Colonic mucosa (tissue), 4 donors: ENCODE data around the gene DUSP23. TPM values are rescaled to one million over a fixed set of nuclear protein-coding genes. Genes with fewer than 3 reads are reported as not detected.
A peak's percentile ranks its signal among the peaks of the same experiment; 100 is the strongest.

Source experiments
- DNase-seq: peaks from one replicate; pipeline ENCODE4 v3.0.0-alpha.2; 2020
- H3K27ac ChIP-seq: fragments of 200-600 bp; one replicate; pipeline ENCODE4 v1.8.0; 2021
- H3K27me3 ChIP-seq: fragments of 200-600 bp; one replicate; pipeline ENCODE4 v1.8.0; 2021
- H3K36me3 ChIP-seq: fragments of 200-600 bp; one replicate; pipeline ENCODE4 v1.8.0; 2021
- H3K4me1 ChIP-seq: fragments of 200-600 bp; one replicate; pipeline ENCODE4 v1.8.0; 2021; ENCODE audit warnings: mild to moderate bottlenecking
- H3K4me3 ChIP-seq: fragments of 200-600 bp; one replicate; pipeline ENCODE4 v1.8.0; 2021
- H3K9ac ChIP-seq, 2 donors: one replicate each; pipeline ENCODE4 v1.7.0; 2013; ENCODE audit warnings: control low read depth in 2 of 2, low read depth in 2 of 2, low read length in 2 of 2
- H3K9me3 ChIP-seq: fragments of 200-600 bp; one replicate; pipeline ENCODE4 v1.8.0; 2021
- CTCF ChIP-seq: fragments of 200-600 bp; IDR thresholded peaks from one replicate; pipeline ENCODE4 v1.8.0; 2022; ENCODE audit warnings: antibody characterized with exemption, mild to moderate bottlenecking
- intact Hi-C: fragments of 100-400 bp; cut with DNase I; formaldehyde crosslinking; loops from one replicate; pipeline ENCODE4 v1.14.1; 2022
- total RNA-seq, 2 donors: library from RNA; stranded (reverse); fragmentation: NEBNext Ultra II Directional in 1 of 2; extraction: Animal tissue kit (Norgen Biotek cat#: 25700) in 1 of 2; gene quantifications; one replicate each; pipeline ENCODE4 v1.2.1, GENCODE V29; 2021
- donor health status: healthy.
- donor health status: DM: no; HTN: no; CAD: no.
- donor health status: DM: no; HTN: no; CAD: no.

The DUSP23 gene
- total RNA-seq, 2 donors from 2014 or later: 43.3 to 50.4 TPM

- Histone ChIP-seq H3K27me3 (no peaks in the 10 kb centered on the region), H3K4me3 (no peak overlapping the region), H3K4me1 (peaks cover 4% of the 10 kb centered on the region), H3K27ac (no peak overlapping the region), H3K9ac (no peak overlapping the region), H3K9me3 (no peaks in the 10 kb centered on the region), H3K36me3 (no peaks in the 10 kb centered on the region)
- no peak for DNase-seq
- intact Hi-C loops: loop anchor here (5.0 kb wide), 1 partner anchor 109 kb away; no protein-coding TSS in a partner anchor
- no peak for TF ChIP-seq CTCF
Measured at GRCh38 chr1:159783724-159784123, 3.0 kb downstream of the DUSP23 start.

GRCh38 chr1:159786465-159786864 is 5.7 kb downstream of the DUSP23 start:
- intact Hi-C loops: no loop called here
- Histone ChIP-seq H3K4me3 (no peak overlapping the region), H3K4me1 (no peaks in the 10 kb centered on the region), H3K27ac (no peak overlapping the region), H3K36me3 (no peaks in the 10 kb centered on the region), H3K9me3 (no peaks in the 10 kb centered on the region), H3K9ac (no peak overlapping the region), H3K27me3 (no peaks in the 10 kb centered on the region)
- TF ChIP-seq CTCF: no peak
- no peak for DNase-seq

- no peak overlapping the region for H3K27ac ChIP-seq
- H3K9ac ChIP-seq: no peak overlapping the region
- H3K27me3 ChIP-seq: no peaks in the 10 kb centered on the region
- TF ChIP-seq CTCF: no peak
- no peaks in the 10 kb centered on the region for H3K4me1 ChIP-seq
- H3K36me3 ChIP-seq: no peaks in the 10 kb centered on the region
- DNase-seq: no peak
- no peaks in the 10 kb centered on the region for H3K9me3 ChIP-seq
- no peak overlapping the region for H3K4me3 ChIP-seq
- intact Hi-C loops: no loop called here
Measured at GRCh38 chr1:159786966-159787365, 6.2 kb downstream of the DUSP23 start.

- Histone ChIP-seq H3K36me3 (no peaks in the 10 kb centered on the region), H3K4me1 (no peaks in the 10 kb centered on the region), H3K9me3 (no peaks in the 10 kb centered on the region), H3K27me3 (peaks cover 4% of the 10 kb centered on the region), H3K27ac (no peak overlapping the region), H3K4me3 (no peak overlapping the region), H3K9ac (no peak overlapping the region)
- DNase-seq: no peak
- intact Hi-C loops: loop anchor here (10.0 kb wide), 1 partner anchor 214 kb away; no protein-coding TSS in a partner anchor
- peak; percentile 46 for TF ChIP-seq CTCF
Measured at GRCh38 chr1:159790237-159790917, 9.6 kb downstream of the DUSP23 start.

- intact Hi-C loops: loop anchor here (10.0 kb wide), 1 partner anchor 214 kb away; no protein-coding TSS in a partner anchor
- no peak for DNase-seq
- no peak overlapping the region for H3K4me3 ChIP-seq
- peaks cover 4% of the 10 kb centered on the region for H3K27me3 ChIP-seq
- H3K27ac ChIP-seq: no peak overlapping the region
- H3K9me3 ChIP-seq: no peaks in the 10 kb centered on the region
- no peak for TF ChIP-seq CTCF
- no peaks in the 10 kb centered on the region for H3K4me1 ChIP-seq
- H3K36me3 ChIP-seq: no peaks in the 10 kb centered on the region
- H3K9ac ChIP-seq: no peak overlapping the region
Measured at GRCh38 chr1:159791031-159791430, 10.3 kb downstream of the DUSP23 start.
